GM12878 (cell line): ENCODE results near the gene RPS27L. TPM values are rescaled to one million over a fixed set of nuclear protein-coding genes. Genes with fewer than 3 reads are reported as not detected.

ENCODE experiments used
- BCL11A ChIP-seq: IDR thresholded peaks from 2 replicates; pipeline ENCODE4 v1.6.1; 2011; ENCODE audit warnings: low read depth, low read length
- BCL3 ChIP-seq: IDR thresholded peaks from 2 replicates; pipeline ENCODE4 v1.6.1; 2011; ENCODE audit warnings: borderline replicate concordance, low read depth, mild to moderate bottlenecking, moderate library complexity, low read length; ENCODE audit not compliant: insufficient read depth, poor library complexity, severe bottlenecking
- BHLHE40 ChIP-seq, 2 experiments: fragments of 450-650 bp in 1 of 2; IDR thresholded peaks; 2 replicates each; pipeline ENCODE4 v1.6.1; 2011 to 2017; ENCODE audit warnings: low read depth in 2 of 2, borderline replicate concordance in 1 of 2, improper control_type of control experiment in 1 of 2, low read length in 1 of 2, mild to moderate bottlenecking in 1 of 2
- CREB1 ChIP-seq: IDR thresholded peaks from 2 replicates; pipeline ENCODE4 v1.6.1; 2012; ENCODE audit warnings: low read depth, mild to moderate bottlenecking, inconsistent platforms
- CTCF ChIP-seq, 3 experiments: IDR thresholded peaks in 2 of 3; conservative IDR thresholded peaks in 1 of 3; 2 replicates each; pipeline ENCODE4 v1.5.1; 2011; ENCODE audit warnings: low read depth in 3 of 3, low read length in 3 of 3, mild to moderate bottlenecking in 3 of 3, control low read depth in 2 of 3, moderate library complexity in 2 of 3, inconsistent platforms in 1 of 3, mixed read lengths in 1 of 3; ENCODE audit not compliant: control insufficient read depth in 2 of 3, insufficient read depth in 1 of 3; ENCODE audit errors: extremely low read depth in 1 of 3
- DPF2 ChIP-seq: fragments of 450-650 bp; IDR thresholded peaks from 2 replicates; pipeline ENCODE4 v1.6.1; 2017; ENCODE audit warnings: mild to moderate bottlenecking
- ESRRA ChIP-seq: IDR thresholded peaks from 2 replicates; pipeline ENCODE4 v1.6.1; 2012; ENCODE audit warnings: mild to moderate bottlenecking, low read length, improper control_type of control experiment
- FOXM1 ChIP-seq: IDR thresholded peaks from 2 replicates; pipeline ENCODE4 v1.6.1; 2012; ENCODE audit warnings: low read depth, mild to moderate bottlenecking, inconsistent platforms, low read length, moderate library complexity
- GABPA ChIP-seq: IDR thresholded peaks from 2 replicates; pipeline ENCODE4 v1.6.1; 2014; ENCODE audit warnings: antibody characterized with exemption, low read depth, mild to moderate bottlenecking, inconsistent platforms
- GATAD2B ChIP-seq: fragments of 450-650 bp; conservative IDR thresholded peaks from 2 replicates; pipeline ENCODE4 v1.6.1; 2017; ENCODE audit warnings: low read depth, mild to moderate bottlenecking, moderate library complexity
- IKZF2 ChIP-seq, 2 experiments: fragments of 450-650 bp; IDR thresholded peaks; 2 replicates each; pipeline ENCODE4 v1.6.1; 2017; ENCODE audit warnings: mild to moderate bottlenecking in 2 of 2, moderate library complexity in 2 of 2
- LARP7 ChIP-seq: fragments of 450-650 bp; IDR thresholded peaks from 2 replicates; pipeline ENCODE4 v1.6.1; 2017; ENCODE audit warnings: mild to moderate bottlenecking
- MEF2B ChIP-seq: fragments of 450-650 bp; IDR thresholded peaks from 2 replicates; pipeline ENCODE4 v1.6.1; 2018; ENCODE audit warnings: mild to moderate bottlenecking, moderate library complexity; ENCODE audit not compliant: partially characterized antibody, poor library complexity, severe bottlenecking
- MTA3 ChIP-seq: IDR thresholded peaks from 2 replicates; pipeline ENCODE4 v1.6.1; 2012; ENCODE audit warnings: low read length, inconsistent platforms, borderline replicate concordance
- NFYB ChIP-seq: IDR thresholded peaks from 2 replicates; pipeline ENCODE4 v1.6.1; 2011; ENCODE audit warnings: low read depth, mild to moderate bottlenecking, low read length, improper control_type of control experiment, moderate library complexity; ENCODE audit not compliant: insufficient read depth
- POLR2AphosphoS5 ChIP-seq: IDR thresholded peaks from 2 replicates; pipeline ENCODE4 v1.6.1; 2011; ENCODE audit warnings: mild to moderate bottlenecking, low read length, inconsistent platforms
- RFX5 ChIP-seq: IDR thresholded peaks from 2 replicates; pipeline ENCODE4 v1.6.1; 2011; ENCODE audit warnings: low read depth, low read length, improper control_type of control experiment
- RUNX3 ChIP-seq: IDR thresholded peaks from 2 replicates; pipeline ENCODE4 v1.6.1; 2012; ENCODE audit warnings: low read length, inconsistent platforms
- SKIL ChIP-seq: fragments of 450-650 bp; IDR thresholded peaks from 2 replicates; pipeline ENCODE4 v1.6.1; 2017; ENCODE audit warnings: mild to moderate bottlenecking, low read depth, inconsistent platforms; ENCODE audit not compliant: poor library complexity, severe bottlenecking
- SP1 ChIP-seq: IDR thresholded peaks from one replicate; pipeline ENCODE4 v1.6.1; 2011; ENCODE audit warnings: low read depth, low read length
- SREBF2 ChIP-seq: IDR thresholded peaks from 2 replicates; pipeline ENCODE4 v1.6.1; 2012; ENCODE audit warnings: mild to moderate bottlenecking, low read length
- WRNIP1 ChIP-seq: IDR thresholded peaks from 2 replicates; pipeline ENCODE4 v1.6.1; 2011; ENCODE audit warnings: low read depth, low read length, improper control_type of control experiment, borderline replicate concordance
- YBX1 ChIP-seq: fragments of 450-650 bp; IDR thresholded peaks from 2 replicates; pipeline ENCODE4 v1.6.1; 2016; ENCODE audit warnings: antibody characterized with exemption
- ZBED1 ChIP-seq: IDR thresholded peaks from 2 replicates; pipeline ENCODE4 v1.6.1; 2016; ENCODE audit warnings: borderline replicate concordance
- ZNF217 ChIP-seq: fragments of 450-650 bp; IDR thresholded peaks from 2 replicates; pipeline ENCODE4 v1.6.1; 2017; ENCODE audit warnings: antibody characterized with exemption, mild to moderate bottlenecking
- polyA plus RNA-seq, 11 experiments: library from polyadenylated mRNA; depleted of rRNA in 4 of 11; unstranded in 6 of 11; stranded (reverse) in 5 of 11; fragments of >200 nt; fragmentation: Nextera tagmentation in 4 of 11; fragmentation: Illumina TruSeq in 1 of 11; extraction: Ambion mirVana in 4 of 11; extraction: Trizol in 1 of 11; gene quantifications; 1 replicate in 1 of 11; 2 replicates in 10 of 11; pipeline versions ENCODE4 v1.2.1 to v1.2.3, GENCODE V29; 2011 to 2016; ENCODE audit warnings: inconsistent platforms in 2 of 11, missing spikeins in 2 of 11, low read depth in 1 of 11
- total RNA-seq, 4 experiments: library from RNA; depleted of rRNA in 3 of 4; stranded (reverse); fragments of >200 nt in 3 of 4; fragmentation: Illumina TruSeq in 1 of 4; extraction: Trizol in 1 of 4; gene quantifications; 2 replicates each; pipeline versions ENCODE4 v1.2.1 to v1.2.3, GENCODE V29; 2013 to 2021

The RPS27L gene
- total and polyA plus RNA-seq, 10 of the 15 experiments (the other 5 are each of a cell fraction or from before 2014, with no cell fraction given) = 133 to 970 (median 220) TPM

GRCh38 chr15:63122002-63122875 lies 35.0 kb downstream of the RPS27L start (continued):
- 0 out of 2 replicates have a peak, but pooled peaks have one; percentile 27 for TF ChIP-seq CREB1
- no peak for TF ChIP-seq WRNIP1
- peak; percentile 26; the same call in 1 of the 2 replicates for TF ChIP-seq RUNX3
- no peak for TF ChIP-seq POLR2AphosphoS5
- TF ChIP-seq SREBF2 = no peak
- no peak for TF ChIP-seq NFYB
- no peak for TF ChIP-seq ESRRA
- peak; percentile 38 for TF ChIP-seq SP1
- no peak for TF ChIP-seq BCL3
- peak; percentile 96 for TF ChIP-seq GATAD2B
- TF ChIP-seq YBX1 = no peak
- TF ChIP-seq ZBED1 = no peak
- TF ChIP-seq BHLHE40 (IDR thresholded peaks at IDR 0.05; ENCODE audit: borderline replicate concordance in 1 of 2, low read depth in 2 of 2, low read length in 1 of 2) = 0 out of 4 replicates have a peak, but pooled peaks of 1 of the 2 experiments have one; percentile 9
- no peak for TF ChIP-seq RFX5
- peak; percentile 29; the same call in 1 of the 2 replicates for TF ChIP-seq ZNF217
- TF ChIP-seq SKIL = no peak
- peak; percentile 97 for TF ChIP-seq LARP7
- peak in 2 of 3 experiments; percentile 9 to 15; a peak in 1 of 6 replicates for TF ChIP-seq CTCF (IDR thresholded peaks at IDR 0.05 in 2 of 3, conservative IDR thresholded peaks at IDR 0.05 in 1 of 3; ENCODE audit: control insufficient read depth in 2 of 3, extremely low read depth in 1 of 3, insufficient read depth in 1 of 3, low read depth in 3 of 3, low read length in 3 of 3)
- no peak for TF ChIP-seq MTA3
- no peak for TF ChIP-seq FOXM1
- TF ChIP-seq DPF2 = peak; percentile 82
- no peak for TF ChIP-seq GABPA
- TF ChIP-seq MEF2B = peak; percentile 53
- 0 out of 2 replicates have a peak, but pooled peaks have one; percentile 26 for TF ChIP-seq BCL11A
- TF ChIP-seq IKZF2 (IDR thresholded peaks at IDR 0.05) = peak in 1 of 2 experiments; percentile 24; a peak in 1 of 4 replicates
